H9 (cell line): ENCODE data around the gene APOBEC4. TPM values are rescaled to one million over a fixed set of nuclear protein-coding genes. Genes with fewer than 3 reads are reported as not detected.

Experiments used
- DNase-seq: peaks from one replicate; pipeline ENCODE4 v3.0.0-alpha.2; 2017
- H2AFZ ChIP-seq: one replicate; pipeline ENCODE4 v1.6.1; 2013; ENCODE audit warnings: mild to moderate bottlenecking, low read length, control low read depth, moderate library complexity
- H2AK5ac ChIP-seq: 2 replicates; pipeline ENCODE4 v1.6.1; 2013; ENCODE audit warnings: low read length, control low read depth, mixed read lengths; ENCODE audit not compliant: insufficient read length
- H2BK120ac ChIP-seq: one replicate; pipeline ENCODE4 v1.6.1; 2013; ENCODE audit warnings: low read depth, mild to moderate bottlenecking, low read length, control low read depth, inconsistent platforms; ENCODE audit not compliant: poor library complexity, severe bottlenecking
- H2BK12ac ChIP-seq: 2 replicates; pipeline ENCODE4 v1.6.1; 2013; ENCODE audit warnings: low read length, control low read depth, mixed read lengths, low read depth; ENCODE audit not compliant: insufficient read length
- H2BK15ac ChIP-seq: 2 replicates; pipeline ENCODE4 v1.6.1; 2013; ENCODE audit warnings: low read depth, low read length, control low read depth
- H2BK20ac ChIP-seq: one replicate; pipeline ENCODE4 v1.6.1; 2013; ENCODE audit warnings: low read depth, mild to moderate bottlenecking, low read length, control low read depth, inconsistent platforms; ENCODE audit not compliant: poor library complexity, severe bottlenecking
- H2BK5ac ChIP-seq: 2 replicates; pipeline ENCODE4 v1.6.1; 2013; ENCODE audit warnings: low read length, control low read depth, mixed read lengths; ENCODE audit not compliant: insufficient read length
- H3K14ac ChIP-seq: 2 replicates; pipeline ENCODE4 v1.6.1; 2013; ENCODE audit warnings: low read length, control low read depth; ENCODE audit not compliant: insufficient read depth
- H3K18ac ChIP-seq: 2 replicates; pipeline ENCODE4 v1.6.1; 2013; ENCODE audit warnings: low read depth, mild to moderate bottlenecking, mixed read lengths, low read length, control low read depth; ENCODE audit not compliant: insufficient read length
- H3K23ac ChIP-seq: 2 replicates; pipeline ENCODE4 v1.6.1; 2013; ENCODE audit warnings: low read length, control low read depth, mixed read lengths, low read depth; ENCODE audit not compliant: insufficient read length
- H3K23me2 ChIP-seq: 2 replicates; pipeline ENCODE4 v1.6.1; 2013; ENCODE audit warnings: low read depth, mild to moderate bottlenecking, mixed read lengths, low read length, control low read depth; ENCODE audit not compliant: insufficient read length, poor library complexity, severe bottlenecking
- H3K27ac ChIP-seq: 2 replicates; pipeline ENCODE4 v1.5.1; 2013; ENCODE audit warnings: low read length, control low read depth, mixed read lengths, low read depth; ENCODE audit not compliant: insufficient read length
- H3K27me3 ChIP-seq: 2 replicates; pipeline ENCODE4 v1.6.1; 2013; ENCODE audit warnings: low read length, control low read depth, inconsistent platforms; ENCODE audit not compliant: insufficient read depth
- H3K4ac ChIP-seq: 2 replicates; pipeline ENCODE4 v1.6.1; 2013; ENCODE audit warnings: low read depth, mild to moderate bottlenecking, control low read depth, inconsistent platforms, low read length, moderate library complexity
- H3K4me1 ChIP-seq: 2 replicates; pipeline ENCODE4 v1.6.1; 2013; ENCODE audit warnings: low read length, control low read depth, inconsistent platforms; ENCODE audit not compliant: insufficient read depth
- H3K4me2 ChIP-seq: 2 replicates; pipeline ENCODE4 v1.6.1; 2013; ENCODE audit warnings: low read length, control low read depth, mixed read lengths; ENCODE audit not compliant: insufficient read length, insufficient read depth
- H3K56ac ChIP-seq: 2 replicates; pipeline ENCODE4 v1.6.1; 2013; ENCODE audit warnings: low read depth, mild to moderate bottlenecking, mixed read lengths, low read length, control low read depth; ENCODE audit not compliant: insufficient read length
- H3K79me1 ChIP-seq: 2 replicates; pipeline ENCODE4 v1.6.1; 2013; ENCODE audit warnings: low read depth, mild to moderate bottlenecking, moderate library complexity, low read length, control low read depth, inconsistent platforms; ENCODE audit not compliant: insufficient read depth, poor library complexity, severe bottlenecking
- H3K79me2 ChIP-seq: 2 replicates; pipeline ENCODE4 v1.6.1; 2013; ENCODE audit warnings: low read length, control low read depth, inconsistent platforms; ENCODE audit not compliant: insufficient read depth
- H3K9ac ChIP-seq: 2 replicates; pipeline ENCODE4 v1.6.1; 2013; ENCODE audit warnings: low read length, control low read depth, mixed read lengths; ENCODE audit not compliant: insufficient read length; ENCODE audit errors: extremely low read depth
- H3K9me3 ChIP-seq: one replicate; pipeline ENCODE4 v1.6.1; 2013; ENCODE audit warnings: low read depth, low read length, inconsistent platforms; ENCODE audit not compliant: control insufficient read depth
- H3T11ph ChIP-seq: one replicate; pipeline ENCODE4 v1.6.1; 2013; ENCODE audit warnings: mild to moderate bottlenecking, low read length, control low read depth, inconsistent platforms
- H4K20me1 ChIP-seq: one replicate; pipeline ENCODE4 v1.6.1; 2013; ENCODE audit not compliant: control insufficient read depth, insufficient read length, insufficient read depth
- H4K5ac ChIP-seq: 2 replicates; pipeline ENCODE4 v1.6.1; 2013; ENCODE audit warnings: low read depth, mild to moderate bottlenecking, mixed read lengths, low read length, control low read depth; ENCODE audit not compliant: insufficient read length
- H4K8ac ChIP-seq: replicated peaks from 2 replicates; pipeline ENCODE4 v1.6.1; 2013; ENCODE audit warnings: low read length, control low read depth, mixed read lengths, low read depth; ENCODE audit not compliant: insufficient read length
- H4K91ac ChIP-seq: 2 replicates; pipeline ENCODE4 v1.6.1; 2013; ENCODE audit warnings: low read depth, mild to moderate bottlenecking, moderate library complexity, mixed read lengths, low read length, control low read depth; ENCODE audit not compliant: insufficient read length
- H3K27ac Mint-ChIP-seq, 3 experiments: 2 replicates in 2 of 3; 3 replicates in 1 of 3; pipeline ENCODE4 v1.8.0; 2020 to 2021; ENCODE audit warnings: mixed read lengths in 3 of 3, mild to moderate bottlenecking in 1 of 3, moderate library complexity in 1 of 3
- H3K27me3 Mint-ChIP-seq: 2 replicates; pipeline ENCODE4 v1.8.0; 2021; ENCODE audit warnings: low read depth, mild to moderate bottlenecking, moderate library complexity, mixed read lengths
- H3K36me3 Mint-ChIP-seq, 3 experiments: 2 replicates in 2 of 3; 3 replicates in 1 of 3; pipeline ENCODE4 v1.8.0; 2020 to 2021; ENCODE audit warnings: low read depth in 3 of 3, mixed read lengths in 3 of 3; ENCODE audit not compliant: insufficient read depth in 1 of 3
- H3K4me1 Mint-ChIP-seq, 2 experiments: 2 replicates each; pipeline ENCODE4 v1.8.0; 2020; ENCODE audit warnings: mixed read lengths in 2 of 2
- H3K4me3 Mint-ChIP-seq, 2 experiments: 2 replicates in 1 of 2; 3 replicates in 1 of 2; pipeline ENCODE4 v1.8.0; 2020 to 2021; ENCODE audit warnings: mild to moderate bottlenecking in 2 of 2, mixed read lengths in 2 of 2, moderate library complexity in 1 of 2
- H3K9me3 Mint-ChIP-seq, 2 experiments: 2 replicates in 1 of 2; 3 replicates in 1 of 2; pipeline ENCODE4 v1.8.0; 2020; ENCODE audit warnings: mild to moderate bottlenecking in 2 of 2, mixed read lengths in 2 of 2, moderate library complexity in 1 of 2
- WGBS: extraction: QIAGEN DNeasy Blood & Tissue Kit; methylation state at CpG from one replicate; pipeline ENCODE4 v1.1.7; 2013; ENCODE audit warnings: missing lambda C conversion rate, low lambda C conversion rate, mixed read lengths; ENCODE audit not compliant: insufficient read length; ENCODE audit errors: extremely low coverage; 5-methylcytosine and 5-hydroxymethylcytosine counted together
- total RNA-seq: library from RNA; stranded (reverse); gene quantifications from 2 replicates; pipeline ENCODE4 v1.2.1, GENCODE V29; 2021
- TF ChIP-seq, protein P1 (sequence below): fragments of 200-600 bp; sonication (generic); conservative IDR thresholded peaks from 3 replicates; pipeline ENCODE4 v1.8.0; 2021; ENCODE audit warnings: antibody characterized with exemption, mild to moderate bottlenecking

APOBEC4 gene
- total RNA-seq, 1 experiment from 2014 or later = not detected

DNA sequence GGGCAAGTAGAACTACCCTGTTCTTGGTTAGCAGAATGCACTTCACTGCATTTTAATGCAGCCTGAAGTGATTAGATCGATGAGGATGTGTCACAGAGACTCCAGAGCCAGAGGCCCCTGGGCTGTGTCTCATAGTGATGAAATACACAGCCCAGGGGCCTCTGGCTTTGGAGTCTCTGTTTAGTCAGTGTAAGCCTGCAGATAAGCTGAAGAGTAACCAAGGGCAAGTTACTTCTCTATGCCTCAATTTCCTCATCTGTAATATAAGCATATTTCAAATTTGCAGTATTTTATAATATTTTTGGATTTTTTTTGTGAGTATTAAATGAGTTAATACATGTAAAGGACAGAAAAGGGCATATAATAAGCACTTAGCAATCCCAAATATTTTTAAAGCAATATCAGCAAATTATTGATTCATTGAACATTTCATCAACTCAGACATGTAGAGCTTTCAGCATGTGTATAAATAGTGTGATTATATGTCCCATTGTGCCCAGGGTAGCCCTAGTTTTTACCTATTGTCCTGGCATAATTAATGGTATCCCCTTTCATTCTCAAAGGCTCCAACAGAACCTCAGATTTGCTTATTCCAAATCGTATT is 23.6 kb upstream of the APOBEC4 start:
- H3K14ac ChIP-seq = no peak overlapping the region
- H4K5ac ChIP-seq = no peak overlapping the region
- no peak overlapping the region for H4K91ac ChIP-seq
- no peak overlapping the region for H2AK5ac ChIP-seq
- WGBS = no CpG with 5 or more reads among the region's 2 CpGs
- H3K56ac ChIP-seq = no peak overlapping the region
- no peak overlapping the region for H3K23ac ChIP-seq
- H3K4me1 ChIP-seq = no peaks in the 10 kb centered on the region
- no peak overlapping the region for H3T11ph ChIP-seq
- H4K8ac ChIP-seq = no peak overlapping the region
- no peaks in the 10 kb centered on the region for H3K27me3 ChIP-seq
- no peaks in the 10 kb centered on the region; the same call in 1 of the 2 replicates for H3K27me3 Mint-ChIP-seq
- H3K9ac ChIP-seq = no peak overlapping the region
- H3K4ac ChIP-seq = no peak overlapping the region
- no peaks in the 10 kb centered on the region for H3K79me1 ChIP-seq
- no peak overlapping the region for H2BK5ac ChIP-seq
- no peaks in the 10 kb centered on the region for H3K9me3 ChIP-seq
- H3K18ac ChIP-seq = no peak overlapping the region
- no peak overlapping the region for H2BK15ac ChIP-seq
- TF ChIP-seq, protein P1, sequence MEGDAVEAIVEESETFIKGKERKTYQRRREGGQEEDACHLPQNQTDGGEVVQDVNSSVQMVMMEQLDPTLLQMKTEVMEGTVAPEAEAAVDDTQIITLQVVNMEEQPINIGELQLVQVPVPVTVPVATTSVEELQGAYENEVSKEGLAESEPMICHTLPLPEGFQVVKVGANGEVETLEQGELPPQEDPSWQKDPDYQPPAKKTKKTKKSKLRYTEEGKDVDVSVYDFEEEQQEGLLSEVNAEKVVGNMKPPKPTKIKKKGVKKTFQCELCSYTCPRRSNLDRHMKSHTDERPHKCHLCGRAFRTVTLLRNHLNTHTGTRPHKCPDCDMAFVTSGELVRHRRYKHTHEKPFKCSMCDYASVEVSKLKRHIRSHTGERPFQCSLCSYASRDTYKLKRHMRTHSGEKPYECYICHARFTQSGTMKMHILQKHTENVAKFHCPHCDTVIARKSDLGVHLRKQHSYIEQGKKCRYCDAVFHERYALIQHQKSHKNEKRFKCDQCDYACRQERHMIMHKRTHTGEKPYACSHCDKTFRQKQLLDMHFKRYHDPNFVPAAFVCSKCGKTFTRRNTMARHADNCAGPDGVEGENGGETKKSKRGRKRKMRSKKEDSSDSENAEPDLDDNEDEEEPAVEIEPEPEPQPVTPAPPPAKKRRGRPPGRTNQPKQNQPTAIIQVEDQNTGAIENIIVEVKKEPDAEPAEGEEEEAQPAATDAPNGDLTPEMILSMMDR = no peak
- DNase-seq = no peak
- H2AFZ ChIP-seq = no peak overlapping the region
- no peak overlapping the region for H2BK20ac ChIP-seq
- no peak overlapping the region for H2BK12ac ChIP-seq
- no peak overlapping the region for H3K4me3 Mint-ChIP-seq
- H3K23me2 ChIP-seq = no peaks in the 10 kb centered on the region
- H4K20me1 ChIP-seq = no peaks in the 10 kb centered on the region
- H3K27ac ChIP-seq = no peak overlapping the region
- no peak overlapping the region for H2BK120ac ChIP-seq
- peaks cover 0 to 2% (median 0%) of the 10 kb centered on the region in 3 experiments; a peak in 1 of 7 replicates for H3K36me3 Mint-ChIP-seq
- no peaks in the 10 kb centered on the region for H3K79me2 ChIP-seq
- peaks cover 4 to 6% of the 10 kb centered on the region in 2 experiments; a peak in 2 of 5 replicates for H3K9me3 Mint-ChIP-seq
- H3K4me2 ChIP-seq = no peak overlapping the region
- H3K27ac Mint-ChIP-seq = no peak overlapping the region
- peaks cover 3 to 5% of the 10 kb centered on the region in 2 experiments; a peak in 3 of 4 replicates for H3K4me1 Mint-ChIP-seq
